NCI-H2196 treated with DMSO at 0.1 percent for 48 hours (cell line): ENCODE results near the gene DNAJC28.
A peak's percentile ranks its signal among the peaks of the same experiment; 100 is the strongest.
"Not testable (repeated sequence)": the region's sequence is repeated elsewhere in the genome, so short reads cannot be mapped to it uniquely, and the experiment has no call there.

Experiments used
- DNase-seq: peaks from one replicate; lab custom pipeline; 2025; ENCODE audit not compliant: unreplicated experiment; lab: John Stamatoyannopoulos, UW

The DNAJC28 gene

GRCh38 chr21:33491373-33492102 lies at the start of gene DNAJC28:
Gene DNAJC28, minus strand, starts transcription at chr21:33491716. Its CDS starts 2,323 bp downstream, at chr21:33489393.
- DNase-seq, result peak; percentile 89

DNA sequence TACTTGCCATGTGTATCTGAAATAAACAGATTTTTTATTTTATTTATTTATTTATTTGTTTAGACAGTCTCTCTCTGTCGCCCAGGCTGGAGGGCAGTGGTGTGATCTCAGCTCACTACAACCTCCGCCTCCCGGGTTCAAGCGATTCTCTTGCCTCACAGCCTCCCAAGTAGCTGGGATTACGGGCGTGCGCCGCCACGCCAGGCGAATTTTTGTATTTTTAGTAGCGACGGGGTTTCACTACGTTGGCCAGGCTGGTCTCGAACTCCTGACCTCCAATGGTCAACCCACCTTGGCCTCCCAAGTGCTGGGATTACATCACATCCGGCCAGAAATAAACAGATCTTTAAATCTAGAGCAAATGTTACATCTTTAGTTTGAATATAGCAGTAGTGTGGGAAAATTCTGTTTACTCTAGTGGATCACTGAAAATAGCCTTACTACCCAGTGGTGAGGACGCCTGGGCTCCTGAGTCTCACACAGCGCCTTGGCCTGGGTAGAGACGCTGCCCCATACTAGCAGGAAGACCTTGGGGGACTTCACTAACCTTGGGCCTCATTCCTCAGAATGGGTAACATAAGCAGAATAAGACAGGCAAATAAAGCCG lies 49.7 kb upstream of the DNAJC28 start:
- no peak for DNase-seq

DNA sequence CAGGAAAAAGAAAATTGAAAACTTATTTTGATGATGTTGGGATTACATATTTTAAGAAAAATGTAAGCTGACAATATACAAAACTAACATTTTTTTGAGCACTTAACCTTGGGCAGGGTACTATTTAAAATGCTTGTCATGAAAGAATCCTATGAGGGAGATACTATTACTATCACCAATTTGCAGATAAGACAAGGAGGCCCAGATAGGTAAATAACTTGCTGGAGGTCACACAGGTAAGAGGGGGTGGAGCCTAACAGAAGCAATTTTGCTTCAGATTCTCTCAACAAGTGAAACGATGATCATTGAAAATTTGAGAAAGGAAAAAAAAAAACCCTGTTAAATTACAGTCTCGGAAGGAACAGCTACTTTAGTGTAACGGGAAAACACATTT lies 49.2 kb upstream of the DNAJC28 start:
- no peak for DNase-seq

- DNase-seq, result no peak
These were observed 48.1 kb upstream of the DNAJC28 start for GRCh38 chr21:33539616-33540015.

GRCh38 chr21:33537212-33537611 lies 45.7 kb upstream of the DNAJC28 start:
- no peak for DNase-seq

DNA sequence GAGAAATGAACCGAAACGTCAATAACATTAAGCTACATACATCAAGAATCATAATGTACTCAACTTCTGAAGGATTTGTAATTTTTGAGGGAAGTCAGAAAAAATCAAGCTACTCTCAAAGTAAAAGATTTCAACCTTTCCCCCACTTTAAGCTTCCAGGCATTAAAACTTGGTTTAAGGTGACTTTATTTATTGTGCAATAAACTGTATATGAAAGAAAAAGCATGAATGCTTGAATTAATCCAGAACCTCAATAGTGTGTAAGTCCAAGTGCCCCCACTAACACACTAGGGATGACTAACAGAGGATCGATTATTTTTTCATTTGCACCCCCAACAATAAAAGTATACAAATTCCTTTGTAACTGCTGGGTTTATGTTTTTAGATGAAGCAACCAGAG lies 39.5 kb upstream of the DNAJC28 start:
- DNase-seq, result no peak

DNA sequence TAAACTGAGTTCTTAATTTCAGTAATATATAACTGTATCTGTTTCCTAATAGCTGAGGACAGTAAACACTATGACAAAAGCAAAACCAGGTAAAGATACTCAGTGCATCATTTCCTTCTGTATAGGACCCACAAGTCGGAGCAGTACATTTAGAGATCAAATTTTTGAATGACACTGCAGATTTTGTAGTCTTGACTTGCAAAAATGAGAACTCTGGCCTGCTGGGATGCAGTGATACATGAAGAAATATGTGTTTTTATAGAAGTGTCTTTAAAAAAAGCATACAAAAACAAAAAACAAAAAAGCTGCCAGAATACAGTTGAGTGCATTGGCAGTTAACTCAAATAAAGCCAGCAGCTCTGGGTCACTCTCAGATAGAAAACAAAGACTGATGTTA lies 31.4 kb upstream of the DNAJC28 start:
- DNase-seq, result no peak

GRCh38 chr21:33522297-33522952 lies 30.9 kb upstream of the DNAJC28 start:
- no peak for DNase-seq

GRCh38 chr21:33518899-33519298 lies 27.4 kb upstream of the DNAJC28 start:
- DNase-seq, result no peak

GRCh38 chr21:33514229-33514628 lies 22.7 kb upstream of the DNAJC28 start:
- DNase-seq, result no peak

GRCh38 chr21:33512481-33512880 lies 21.0 kb upstream of the DNAJC28 start:
- DNase-seq, result no peak

DNA sequence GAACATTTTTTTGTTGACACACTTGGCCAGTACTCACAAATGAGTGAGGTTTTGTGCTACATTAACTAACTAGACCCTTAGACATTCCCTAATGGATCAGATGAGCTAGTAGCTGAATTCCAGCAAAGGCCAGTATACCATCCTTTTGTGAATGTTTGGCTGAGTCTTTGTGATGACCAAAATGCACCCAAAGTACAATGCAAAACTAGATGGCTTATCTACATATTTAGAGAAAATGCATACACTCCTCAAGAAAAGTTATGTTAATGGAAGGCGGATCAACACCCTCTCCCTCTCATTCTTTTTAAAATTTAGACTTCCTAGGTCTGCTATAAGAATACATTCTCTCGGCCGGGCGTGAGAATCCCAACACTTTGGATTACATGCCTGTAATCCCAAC lies 20.1 kb upstream of the DNAJC28 start:
- no peak for DNase-seq

GRCh38 chr21:33510826-33511225 lies 19.3 kb upstream of the DNAJC28 start:
- DNase-seq, result no peak

GRCh38 chr21:33507003-33507402 lies 15.5 kb upstream of the DNAJC28 start:
- DNase-seq, result not testable (repeated sequence)

DNA sequence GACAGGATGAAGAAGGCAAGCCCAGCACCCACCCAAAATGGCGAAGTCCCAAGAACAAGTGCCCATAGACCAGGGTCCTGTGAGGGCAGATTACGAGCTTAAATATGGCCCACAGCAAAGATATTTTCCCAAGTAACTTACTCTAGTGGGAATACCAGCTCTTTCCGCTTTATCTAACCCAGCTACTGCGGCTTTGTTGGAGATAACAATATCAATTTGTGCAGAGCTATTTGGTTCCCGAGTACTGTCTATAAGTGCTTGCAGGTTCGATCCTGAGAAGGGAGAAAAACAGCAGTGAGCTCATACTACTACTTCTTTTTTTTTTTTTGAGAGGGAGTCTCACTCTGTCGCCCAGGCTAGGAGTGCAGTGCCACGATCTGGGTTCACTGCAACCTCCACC lies 14.3 kb upstream of the DNAJC28 start:
- DNase-seq, result no peak

DNA sequence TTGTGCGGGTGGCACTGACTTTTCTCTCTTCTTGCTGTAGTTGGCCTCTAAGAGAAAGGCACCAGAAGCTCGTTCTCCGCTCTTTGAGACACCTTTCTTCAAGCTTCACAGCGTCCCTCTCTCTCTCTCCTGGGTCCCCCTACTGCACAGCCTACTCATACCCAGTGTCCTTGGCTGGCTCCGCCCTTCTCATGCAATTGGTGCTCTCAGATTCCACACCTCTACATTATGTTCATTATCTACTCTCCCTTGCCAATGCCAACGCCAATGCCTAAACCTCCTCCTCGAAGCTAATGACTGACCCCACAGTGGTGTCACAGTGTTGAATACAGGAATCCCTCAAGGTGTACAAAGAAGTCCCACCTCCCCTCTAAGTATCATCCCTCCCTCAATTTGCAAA lies 4.8 kb upstream of the DNAJC28 start:
- DNase-seq, result no peak

DNA sequence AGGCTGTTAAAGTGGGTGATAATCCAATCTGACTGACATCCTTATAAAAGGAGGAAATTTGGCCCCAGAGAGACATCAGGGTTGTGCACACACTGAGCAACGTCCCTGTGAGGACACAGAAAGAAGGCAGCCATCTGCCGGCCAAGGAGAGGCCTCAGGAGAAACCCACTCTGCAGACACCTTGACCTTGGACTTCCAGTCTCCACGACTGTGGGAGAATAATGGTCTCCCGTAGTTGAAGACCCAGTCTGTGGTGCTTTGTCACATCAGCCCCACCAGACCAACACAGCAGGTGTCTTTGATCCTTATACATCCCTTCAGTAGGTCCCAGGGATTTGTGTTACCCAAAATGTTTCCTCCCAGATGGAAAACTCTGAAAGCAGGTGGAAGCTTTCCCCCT lies 4.2 kb upstream of the DNAJC28 start:
- DNase-seq, result no peak

GRCh38 chr21:33493756-33494155 lies 2.2 kb upstream of the DNAJC28 start:
- no peak for DNase-seq

- no peak for DNase-seq
These were observed 1.1 kb upstream of the DNAJC28 start for GRCh38 chr21:33492571-33492970.

DNA sequence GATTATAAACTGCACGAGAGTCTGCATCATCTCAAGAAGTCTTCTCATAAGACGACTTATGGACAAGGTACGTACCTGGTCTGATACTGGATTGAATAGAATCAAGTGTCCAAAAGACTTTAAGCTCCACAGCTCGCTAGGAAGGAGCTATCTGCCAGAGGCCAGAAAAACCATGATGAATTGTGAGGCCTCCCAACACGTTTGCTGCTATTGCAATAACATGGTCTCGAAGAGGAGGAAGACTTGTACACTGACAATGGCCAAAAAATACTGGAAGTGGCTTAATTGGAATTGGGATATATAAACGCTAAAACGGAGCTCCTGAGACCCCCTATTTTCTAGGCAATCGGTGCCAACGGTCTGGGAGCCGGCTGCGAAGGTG lies 534 bp downstream of the DNAJC28 start:
- no peak for DNase-seq

- DNase-seq, result no peak
These were observed 2.6 kb downstream of the DNAJC28 start for GRCh38 chr21:33488936-33489335.

DNA sequence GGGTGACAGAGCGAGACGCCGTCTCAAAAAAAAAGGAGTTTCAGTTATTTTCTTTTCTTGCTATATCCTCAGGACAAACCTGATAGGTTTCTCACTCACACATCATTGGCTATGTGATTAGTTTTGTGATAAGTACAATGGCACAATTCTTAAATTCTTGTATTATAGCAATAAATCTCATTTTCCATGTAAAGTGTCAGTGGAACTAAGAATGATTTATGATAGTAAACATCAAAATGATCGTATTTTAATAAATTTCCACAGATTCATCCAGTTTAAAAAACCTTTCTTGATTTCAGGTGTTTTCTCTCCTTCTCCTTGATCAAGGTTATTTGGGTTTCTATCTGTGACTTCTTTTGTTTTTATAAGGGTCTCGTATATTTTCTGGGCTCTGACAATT lies 3.5 kb downstream of the DNAJC28 start:
- DNase-seq, result no peak
